Pancreas (tissue), 10 donors: ENCODE data around the gene PIP4K2C. TPM values are rescaled to one million over a fixed set of nuclear protein-coding genes. Genes with fewer than 3 reads are reported as not detected.

Experiments used
- ATAC-seq, 4 donors: fragments of 200-7000 bp; cut with Tn5 transposase; one replicate each; pipeline versions ENCODE4 v1.8.0 to v1.9.1; 2020; ENCODE audit warnings: mild to moderate bottlenecking in 4 of 4, moderate library complexity in 4 of 4
- DNase-seq, 6 donors: peaks; one replicate each; pipeline ENCODE4 v3.0.0-alpha.2; 2020
- FAIRE-seq: peaks from 2 replicates; lab custom pipeline; 2012; peaks lifted over from hg19 to GRCh38; lab: Jason Lieb, UNC
- H3K27ac ChIP-seq, 4 donors: fragments of 200-600 bp; sonication (generic); 1 replicate in 3 of 4; 2 replicates in 1 of 4; pipeline versions ENCODE4 v1.5.0 to v1.8.0; 2020
- H3K27me3 ChIP-seq, 4 donors: fragments of 200-600 bp; one replicate each; pipeline ENCODE4 v1.8.0; 2021
- H3K36me3 ChIP-seq, 3 donors: fragments of 200-600 bp; sonication (generic) in 1 of 3; one replicate each; pipeline versions ENCODE4 v1.5.0 to v1.8.0; 2020 to 2021
- H3K4me1 ChIP-seq, 3 donors: fragments of 200-600 bp; one replicate each; pipeline ENCODE4 v1.8.0; 2021
- H3K4me3 ChIP-seq, 4 donors: fragments of 200-600 bp; sonication (generic) in 2 of 4; one replicate each; pipeline versions ENCODE4 v1.5.0 to v1.8.0; 2020 to 2021
- H3K9me3 ChIP-seq, 4 donors: fragments of 200-600 bp; one replicate each; pipeline ENCODE4 v1.8.0; 2021
- WGBS, 2 donors: extraction: QIAGEN DNeasy Blood & Tissue Kit; methylation state at CpG; one replicate each; pipeline ENCODE4 v1.1.7; 2013; 5-methylcytosine and 5-hydroxymethylcytosine counted together
- intact Hi-C, 3 donors: fragments of 100-400 bp; cut with DNase I; formaldehyde crosslinking; loops; one replicate each; pipeline versions ENCODE4 v1.11.1 to v1.14.2; 2022
- polyA plus RNA-seq, 2 donors: library from polyadenylated mRNA; stranded (reverse); fragments of 200-250 nt; gene quantifications; one replicate each; pipeline ENCODE4 v1.2.3, GENCODE V29; 2013
- total RNA-seq, 6 donors: library from RNA; stranded (reverse); fragmentation: NEBNext Ultra II Directional in 4 of 6; extraction: Animal tissue kit (Norgen Biotek cat#: 25700) in 4 of 6; gene quantifications; one replicate each; pipeline versions ENCODE4 v1.2.1 to v1.2.4, GENCODE V29; 2021 to 2023
- TF ChIP-seq, protein P1 (sequence below), 4 donors: fragments of 200-600 bp; sonication (generic) in 3 of 4; IDR thresholded peaks; one replicate each; pipeline versions ENCODE4 v1.5.0 to v1.8.0; 2021; ENCODE audit warnings: antibody characterized with exemption in 4 of 4
- donor health status: healthy with polysubstance abuse.
- donor health status: DM: no; HTN: no; CAD: no; lungs with moderate emphysema.
- donor health status: DM: no; HTN: no; CAD: no.
- donor health status: control.
- donor health status: control.
- donor health status: Bipolar disorder and iron deficiency.
- donor health status: DM: yes; HTN: yes; CAD: no.
- donor health status: DM: no; HTN: no; CAD: no.
- donor health status: DM: no; HTN: no; CAD: no.
- donor health status: DM: yes; HTN: yes; CAD: no.

PIP4K2C gene
- total and polyA plus RNA-seq, 8 donors, result 5.3 to 17.0 (median 15.4) TPM

DNA sequence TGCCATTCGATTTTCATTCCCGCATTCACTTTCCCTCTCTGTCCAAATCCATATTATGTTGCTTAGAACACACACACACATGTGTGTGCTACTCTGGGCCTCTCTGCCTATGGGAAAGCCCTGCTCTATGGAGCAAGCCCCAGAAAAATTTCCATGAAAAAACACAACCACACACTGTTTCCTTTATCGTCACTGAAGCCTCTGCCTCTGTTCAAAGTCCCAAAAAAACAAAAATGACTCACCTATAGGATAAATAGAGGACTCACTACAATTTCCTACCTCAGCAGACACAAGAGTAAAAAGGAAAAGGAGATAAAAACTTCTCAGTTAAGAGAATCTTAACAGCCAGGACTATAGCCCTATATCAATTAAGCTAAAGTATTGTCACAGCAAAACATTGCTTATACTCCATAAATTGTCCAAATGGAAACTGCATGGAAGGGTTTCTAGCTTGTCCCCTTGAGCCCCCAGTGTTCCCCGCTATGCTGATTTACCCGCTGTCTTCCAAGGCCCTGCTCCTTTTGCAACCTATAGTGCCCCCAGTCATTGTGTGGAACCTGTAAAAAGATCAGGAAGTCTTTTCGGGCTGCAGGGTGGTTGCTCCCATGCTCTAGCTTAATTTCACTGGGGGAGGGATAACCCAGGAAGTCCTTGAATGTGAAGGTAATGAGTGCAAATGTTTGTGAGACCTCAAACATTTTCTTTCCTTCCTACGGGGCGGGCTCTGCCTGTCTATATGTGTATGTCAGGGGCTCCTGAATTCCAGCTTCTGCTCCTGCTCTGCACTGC lies 11.1 kb upstream of the PIP4K2C start:
- Histone ChIP-seq H3K9me3 (no peaks in the 10 kb centered on the region), H3K4me3 (no peak overlapping the region), H3K36me3 (no peaks in the 10 kb centered on the region), H3K27ac (no peak overlapping the region), H3K4me1 (no peaks in the 10 kb centered on the region), H3K27me3 (no peaks in the 10 kb centered on the region)
- DNase-seq (no peak), FAIRE-seq (no peak), ATAC-seq (no peak)
- TF ChIP-seq, protein P1, sequence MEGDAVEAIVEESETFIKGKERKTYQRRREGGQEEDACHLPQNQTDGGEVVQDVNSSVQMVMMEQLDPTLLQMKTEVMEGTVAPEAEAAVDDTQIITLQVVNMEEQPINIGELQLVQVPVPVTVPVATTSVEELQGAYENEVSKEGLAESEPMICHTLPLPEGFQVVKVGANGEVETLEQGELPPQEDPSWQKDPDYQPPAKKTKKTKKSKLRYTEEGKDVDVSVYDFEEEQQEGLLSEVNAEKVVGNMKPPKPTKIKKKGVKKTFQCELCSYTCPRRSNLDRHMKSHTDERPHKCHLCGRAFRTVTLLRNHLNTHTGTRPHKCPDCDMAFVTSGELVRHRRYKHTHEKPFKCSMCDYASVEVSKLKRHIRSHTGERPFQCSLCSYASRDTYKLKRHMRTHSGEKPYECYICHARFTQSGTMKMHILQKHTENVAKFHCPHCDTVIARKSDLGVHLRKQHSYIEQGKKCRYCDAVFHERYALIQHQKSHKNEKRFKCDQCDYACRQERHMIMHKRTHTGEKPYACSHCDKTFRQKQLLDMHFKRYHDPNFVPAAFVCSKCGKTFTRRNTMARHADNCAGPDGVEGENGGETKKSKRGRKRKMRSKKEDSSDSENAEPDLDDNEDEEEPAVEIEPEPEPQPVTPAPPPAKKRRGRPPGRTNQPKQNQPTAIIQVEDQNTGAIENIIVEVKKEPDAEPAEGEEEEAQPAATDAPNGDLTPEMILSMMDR (IDR thresholded peaks at IDR 0.05), result no peak
- WGBS, 2 donors, result 76 to 81% methylated on average over 8 of the region's 8 CpGs
- intact Hi-C loops, result loop anchor here (2.0 to 10.0 kb wide), 3 partner anchors 39 to 47 kb away; no protein-coding TSS in a partner anchor

DNA sequence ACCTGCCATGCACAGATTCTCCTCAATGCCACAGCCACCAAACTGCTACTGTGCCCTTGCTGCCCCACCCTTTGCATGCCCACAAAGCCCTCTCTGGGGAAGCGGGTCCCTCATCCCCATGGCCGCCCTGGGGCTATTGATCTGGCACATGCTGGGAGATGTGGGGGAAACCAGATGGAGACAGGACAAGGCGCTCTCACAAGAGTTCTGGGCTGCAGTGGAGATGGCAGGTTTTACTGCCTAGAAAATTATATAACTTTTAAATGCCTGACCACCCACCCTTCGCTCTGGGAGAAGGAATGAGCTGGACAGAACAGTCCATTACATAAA lies 10.6 kb upstream of the PIP4K2C start:
- Histone ChIP-seq H3K9me3 (no peaks in the 10 kb centered on the region), H3K4me3 (no peak overlapping the region), H3K27me3 (no peaks in the 10 kb centered on the region), H3K27ac (no peak overlapping the region), H3K4me1 (no peaks in the 10 kb centered on the region), H3K36me3 (no peaks in the 10 kb centered on the region)
- FAIRE-seq (no peak), ATAC-seq (no peak), DNase-seq (no peak)
- TF ChIP-seq, protein P1 (IDR thresholded peaks at IDR 0.05), result no peak
- intact Hi-C loops, result loop anchor here in 2 of 3 donors (2.0 to 5.0 kb wide), 2 partner anchors 38 to 47 kb away; no protein-coding TSS in a partner anchor
- whole genome bisulfite sequencing, 2 donors, result 82 to 84% methylated on average over 4 of the region's 4 CpGs

DNA sequence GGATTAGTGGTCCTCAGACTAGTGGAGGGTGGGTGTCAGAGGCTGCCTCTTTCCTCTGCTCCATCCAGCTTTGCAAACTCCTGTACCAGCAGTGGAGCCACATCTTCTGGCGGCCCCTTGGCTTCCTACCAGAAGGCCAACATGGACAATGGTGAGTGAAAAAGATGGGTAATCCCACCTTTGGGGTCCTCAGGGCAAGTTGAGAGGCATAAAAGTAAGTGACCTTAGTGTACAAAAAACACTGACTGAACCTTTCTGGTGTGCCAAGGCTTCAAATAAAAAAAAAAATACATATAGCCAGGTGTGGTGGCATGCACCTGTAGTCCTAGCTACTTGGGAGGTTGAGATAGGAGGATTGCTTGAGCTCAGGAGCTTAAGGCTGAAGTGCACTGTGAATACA lies 9.2 kb upstream of the PIP4K2C start:
- Histone ChIP-seq H3K27ac (no peak overlapping the region), H3K27me3 (no peaks in the 10 kb centered on the region), H3K4me3 (no peak overlapping the region), H3K4me1 (no peaks in the 10 kb centered on the region), H3K9me3 (no peaks in the 10 kb centered on the region), H3K36me3 (no peaks in the 10 kb centered on the region)
- TF ChIP-seq, protein P1 (IDR thresholded peaks at IDR 0.05), result no peak
- ATAC-seq (no peak), DNase-seq (no peak), FAIRE-seq (no peak)
- 64 to 76% methylated on average over 1 of the region's 1 CpG for WGBS, 2 donors
- intact Hi-C loops, result loop anchor here in 2 of 3 donors (2.0 to 5.0 kb wide), 3 partner anchors 37 to 45 kb away; no protein-coding TSS in a partner anchor

DNA sequence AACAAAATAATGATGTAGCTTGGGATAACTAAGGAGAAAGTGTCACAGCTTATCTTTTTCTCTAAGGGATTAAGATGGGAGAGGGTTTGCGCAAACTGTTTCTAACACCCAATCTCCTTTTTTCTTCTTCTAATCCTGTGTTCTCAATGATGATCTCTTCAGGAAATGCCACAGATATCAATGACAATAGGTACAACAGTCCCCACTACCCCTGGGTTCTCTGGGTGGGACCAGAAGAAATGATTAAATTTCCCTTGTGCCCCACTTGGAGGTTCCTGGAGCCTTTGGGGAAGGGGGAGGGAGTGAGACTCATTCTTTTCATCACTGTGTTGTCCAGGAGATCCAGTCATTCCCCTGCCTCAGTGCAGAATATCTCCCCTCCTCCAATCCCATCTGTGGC lies 8.6 kb upstream of the PIP4K2C start:
- Histone ChIP-seq H3K4me1 (no peaks in the 10 kb centered on the region), H3K27ac (no peak overlapping the region), H3K27me3 (no peaks in the 10 kb centered on the region), H3K9me3 (no peaks in the 10 kb centered on the region), H3K36me3 (no peaks in the 10 kb centered on the region), H3K4me3 (no peak overlapping the region)
- intact Hi-C loops, result loop anchor here in 2 of 3 donors (2.0 to 5.0 kb wide), 2 partner anchors 42 to 45 kb away; no protein-coding TSS in a partner anchor
- ATAC-seq, result no peak
- TF ChIP-seq, protein P1 (IDR thresholded peaks at IDR 0.05), result no peak
- 100% methylated on average over 1 of the region's 1 CpG for WGBS, 2 donors
- no peak for DNase-seq
- no peak for FAIRE-seq
